B cell (primary cell): ENCODE measurements around the gene HHLA2.

ENCODE experiments used
- EZH2 ChIP-seq: IDR thresholded peaks from 2 replicates; pipeline ENCODE4 v1.6.1; 2012; ENCODE audit warnings: borderline replicate concordance, low read depth, mild to moderate bottlenecking, moderate library complexity, low read length; ENCODE audit not compliant: insufficient read depth, poor library complexity, severe bottlenecking
- TF ChIP-seq, protein P1 (sequence below): fragments of 200-600 bp; IDR thresholded peaks from one replicate; pipeline ENCODE4 v1.8.0; 2022; ENCODE audit warnings: antibody characterized with exemption, mild to moderate bottlenecking

DNA sequence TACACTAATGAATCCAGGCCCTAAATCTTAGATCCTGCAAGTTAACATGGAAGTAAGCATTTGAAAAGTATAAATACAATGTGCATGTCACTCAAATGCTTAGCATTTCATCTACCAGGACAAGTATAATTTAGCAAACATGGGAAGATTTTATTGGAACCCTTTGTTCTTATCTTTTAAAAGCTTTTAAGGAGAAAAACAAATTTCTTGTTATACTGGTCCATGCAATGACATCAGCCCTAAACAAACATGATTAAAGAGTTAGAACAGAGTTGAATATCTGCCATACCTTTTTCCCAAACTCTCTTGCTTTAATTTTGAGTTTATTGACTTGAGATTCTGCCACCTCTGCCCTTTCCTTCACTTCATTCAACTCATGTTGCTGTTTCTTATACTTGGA is 87.0 kb downstream of the HHLA2 start:
- TF ChIP-seq, protein P1, sequence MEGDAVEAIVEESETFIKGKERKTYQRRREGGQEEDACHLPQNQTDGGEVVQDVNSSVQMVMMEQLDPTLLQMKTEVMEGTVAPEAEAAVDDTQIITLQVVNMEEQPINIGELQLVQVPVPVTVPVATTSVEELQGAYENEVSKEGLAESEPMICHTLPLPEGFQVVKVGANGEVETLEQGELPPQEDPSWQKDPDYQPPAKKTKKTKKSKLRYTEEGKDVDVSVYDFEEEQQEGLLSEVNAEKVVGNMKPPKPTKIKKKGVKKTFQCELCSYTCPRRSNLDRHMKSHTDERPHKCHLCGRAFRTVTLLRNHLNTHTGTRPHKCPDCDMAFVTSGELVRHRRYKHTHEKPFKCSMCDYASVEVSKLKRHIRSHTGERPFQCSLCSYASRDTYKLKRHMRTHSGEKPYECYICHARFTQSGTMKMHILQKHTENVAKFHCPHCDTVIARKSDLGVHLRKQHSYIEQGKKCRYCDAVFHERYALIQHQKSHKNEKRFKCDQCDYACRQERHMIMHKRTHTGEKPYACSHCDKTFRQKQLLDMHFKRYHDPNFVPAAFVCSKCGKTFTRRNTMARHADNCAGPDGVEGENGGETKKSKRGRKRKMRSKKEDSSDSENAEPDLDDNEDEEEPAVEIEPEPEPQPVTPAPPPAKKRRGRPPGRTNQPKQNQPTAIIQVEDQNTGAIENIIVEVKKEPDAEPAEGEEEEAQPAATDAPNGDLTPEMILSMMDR, result no peak
- TF ChIP-seq EZH2, result no peak
